ENCODE measurements around the gene FAAH2.

FAAH2 gene

DNA sequence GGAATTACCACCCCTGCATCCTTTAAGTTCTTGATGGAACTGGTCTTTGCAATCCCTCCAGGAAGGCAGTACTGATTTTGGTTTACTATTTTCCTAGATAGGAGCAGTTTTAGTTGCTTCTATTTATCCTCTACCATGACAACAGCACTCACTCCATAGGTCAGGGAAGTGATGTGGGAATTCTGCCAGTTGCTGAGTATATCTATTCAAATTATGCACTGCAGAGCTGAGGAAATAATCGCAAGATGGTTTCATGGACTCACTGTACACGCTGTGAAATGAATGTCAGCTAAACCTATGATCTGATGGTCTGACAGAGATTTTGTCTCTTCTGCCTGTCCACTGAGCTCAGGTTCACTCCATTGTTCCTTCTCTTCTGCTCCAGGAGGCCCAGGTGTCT lies 135.8 kb downstream of the FAAH2 start:
- no peak for TF ChIP-seq Cebpa-rat (IDR thresholded peaks at IDR 0.05)
- no peak overlapping the region for H3K4me2 ChIP-seq
- peaks cover 59 to 77% (median 76%) of the 10 kb centered on the region in 11 experiments for H3K27me3 ChIP-seq
- H3K36me3 ChIP-seq: no peaks in the 10 kb centered on the region
- H3K4me1 ChIP-seq: peaks cover 0 to 6% (median 0%) of the 10 kb centered on the region in 10 experiments; a peak in 3 of 20 replicates
- peaks cover 0 to 6% (median 3%) of the 10 kb centered on the region in 11 experiments; a peak in 5 of 22 replicates for H3K9me3 ChIP-seq (replicated peaks in 1 of 11)
- H3K4me3 ChIP-seq: no peak overlapping the region
- no peak overlapping the region for H3K27ac ChIP-seq
- H4K20me1 ChIP-seq: no peaks in the 10 kb centered on the region
- no peak overlapping the region for H3K9ac ChIP-seq

DNA sequence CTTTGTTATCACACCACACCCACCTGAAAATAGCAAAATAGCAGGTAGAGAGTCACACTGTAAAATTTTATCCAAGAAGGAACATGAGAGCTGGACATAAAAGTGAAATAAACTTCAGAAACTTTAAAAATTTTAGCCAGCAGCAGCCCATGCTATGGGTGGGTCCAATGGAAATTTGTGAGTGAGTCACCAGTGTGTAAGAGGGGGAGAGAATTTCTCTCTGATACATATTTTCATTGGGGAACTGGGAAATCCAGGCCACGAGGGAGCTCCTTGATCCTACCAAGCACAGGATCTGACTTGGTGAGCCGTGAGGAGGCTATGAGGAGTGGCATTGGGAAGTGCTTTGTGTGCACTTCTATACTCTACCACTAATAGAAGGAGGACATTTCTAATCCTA lies 136.3 kb downstream of the FAAH2 start:
- H3K27ac ChIP-seq: no peak overlapping the region
- H3K4me2 ChIP-seq: no peak overlapping the region
- no peak overlapping the region for H3K4me3 ChIP-seq
- no peaks in the 10 kb centered on the region for H4K20me1 ChIP-seq
- peaks cover 0 to 6% (median 3%) of the 10 kb centered on the region in 11 experiments; a peak in 5 of 22 replicates for H3K9me3 ChIP-seq (replicated peaks in 1 of 11)
- H3K27me3 ChIP-seq: peaks cover 58 to 77% (median 76%) of the 10 kb centered on the region in 11 experiments
- no peak overlapping the region for H3K9ac ChIP-seq
- H3K36me3 ChIP-seq: no peaks in the 10 kb centered on the region
- H3K4me1 ChIP-seq: peaks cover 0 to 3% (median 0%) of the 10 kb centered on the region in 10 experiments; a peak in 3 of 20 replicates
- no peak for TF ChIP-seq Cebpa-rat (IDR thresholded peaks at IDR 0.05)

DNA sequence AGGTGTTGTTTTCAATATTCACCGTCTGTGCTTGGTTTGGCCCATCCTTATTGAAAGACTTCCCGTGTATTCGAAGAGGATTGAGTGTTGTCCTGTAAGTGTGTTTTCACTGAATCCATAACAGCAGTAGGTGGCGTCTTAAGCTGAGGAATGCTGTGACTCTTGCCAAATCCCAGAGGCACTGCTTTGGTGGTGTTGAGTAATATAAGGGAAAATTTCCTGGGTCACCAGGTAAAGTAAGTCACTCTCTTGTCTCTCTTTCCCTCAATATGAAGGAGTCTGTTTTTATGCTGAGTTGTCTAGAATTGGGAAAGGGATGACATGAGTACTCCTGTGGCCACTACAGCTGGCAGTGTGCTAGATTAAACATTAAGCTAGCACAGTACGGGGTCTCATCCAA lies 158.6 kb downstream of the FAAH2 start:
- Histone ChIP-seq H4K20me1 (no peaks in the 10 kb centered on the region), H3K27ac (no peak overlapping the region), H3K9ac (no peak overlapping the region), H3K4me2 (no peak overlapping the region), H3K4me1 (no peaks in the 10 kb centered on the region), H3K4me3 (no peak overlapping the region), H3K36me3 (no peaks in the 10 kb centered on the region), H3K27me3 (peaks cover 43 to 98% (median 90%) of the 10 kb centered on the region in 11 experiments), H3K9me3 (replicated peaks in 1 of 11) (peaks cover 0 to 16% (median 3%) of the 10 kb centered on the region in 11 experiments; a peak in 6 of 22 replicates)
- TF ChIP-seq Cebpa-rat (IDR thresholded peaks at IDR 0.05): no peak

DNA sequence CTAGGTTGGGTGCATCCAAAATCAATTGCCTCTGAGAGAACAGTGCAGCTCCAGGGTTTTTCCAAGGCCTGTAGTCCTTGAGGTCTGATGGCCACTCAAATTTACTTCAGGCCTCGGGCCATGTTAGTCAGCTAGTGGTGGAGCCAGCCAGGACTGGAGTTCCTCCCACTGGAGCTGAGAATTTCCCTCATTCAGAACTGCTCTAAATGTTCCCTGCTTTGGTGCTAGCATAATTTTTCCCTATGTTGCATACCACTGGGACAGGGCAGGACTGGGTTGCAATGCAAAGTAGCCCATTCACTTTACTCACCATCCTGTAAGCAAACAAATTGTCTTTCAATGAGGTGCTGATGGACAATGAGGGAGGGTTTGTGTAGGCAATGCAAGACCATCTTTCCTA lies 159.3 kb downstream of the FAAH2 start:
- Histone ChIP-seq H3K36me3 (no peaks in the 10 kb centered on the region), H4K20me1 (no peaks in the 10 kb centered on the region), H3K4me2 (no peak overlapping the region), H3K27me3 (peaks cover 38 to 97% (median 90%) of the 10 kb centered on the region in 11 experiments), H3K4me1 (no peaks in the 10 kb centered on the region), H3K4me3 (no peak overlapping the region), H3K9ac (no peak overlapping the region), H3K9me3 (replicated peaks in 1 of 11) (peaks cover 0 to 11% (median 0%) of the 10 kb centered on the region in 11 experiments; a peak in 3 of 22 replicates), H3K27ac (no peak overlapping the region)
- no peak for TF ChIP-seq Cebpa-rat (IDR thresholded peaks at IDR 0.05)

DNA sequence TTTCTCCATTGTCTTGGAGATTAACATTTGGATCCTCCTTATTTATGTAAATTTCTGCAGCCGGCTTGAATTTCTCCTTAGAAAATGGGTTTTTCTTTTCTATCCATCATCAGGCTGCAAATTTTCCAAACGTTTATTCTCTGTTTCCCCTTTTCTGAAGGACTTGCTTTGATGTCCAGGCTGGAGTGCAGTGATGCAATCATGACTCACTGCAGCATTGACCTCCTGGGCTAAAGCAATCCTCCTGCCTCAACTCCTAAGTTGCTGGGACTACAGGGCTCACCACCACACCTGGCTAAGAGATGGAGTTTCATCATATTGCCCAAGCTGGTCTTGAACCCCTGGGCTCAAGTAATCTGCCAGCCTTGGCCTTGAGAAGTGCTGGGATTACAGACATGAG lies 161.3 kb downstream of the FAAH2 start:
- Histone ChIP-seq H3K9me3 (replicated peaks in 1 of 11) (peaks cover 0 to 11% (median 0%) of the 10 kb centered on the region in 11 experiments; a peak in 3 of 22 replicates), H3K4me3 (no peak overlapping the region), H3K9ac (no peak overlapping the region), H3K4me1 (no peaks in the 10 kb centered on the region), H3K4me2 (no peak overlapping the region), H3K36me3 (no peaks in the 10 kb centered on the region), H3K27ac (no peak overlapping the region), H3K27me3 (peaks cover 51 to 97% (median 92%) of the 10 kb centered on the region in 11 experiments), H4K20me1 (no peaks in the 10 kb centered on the region; a peak in 1 of 22 replicates)
- TF ChIP-seq Cebpa-rat (IDR thresholded peaks at IDR 0.05): no peak

DNA sequence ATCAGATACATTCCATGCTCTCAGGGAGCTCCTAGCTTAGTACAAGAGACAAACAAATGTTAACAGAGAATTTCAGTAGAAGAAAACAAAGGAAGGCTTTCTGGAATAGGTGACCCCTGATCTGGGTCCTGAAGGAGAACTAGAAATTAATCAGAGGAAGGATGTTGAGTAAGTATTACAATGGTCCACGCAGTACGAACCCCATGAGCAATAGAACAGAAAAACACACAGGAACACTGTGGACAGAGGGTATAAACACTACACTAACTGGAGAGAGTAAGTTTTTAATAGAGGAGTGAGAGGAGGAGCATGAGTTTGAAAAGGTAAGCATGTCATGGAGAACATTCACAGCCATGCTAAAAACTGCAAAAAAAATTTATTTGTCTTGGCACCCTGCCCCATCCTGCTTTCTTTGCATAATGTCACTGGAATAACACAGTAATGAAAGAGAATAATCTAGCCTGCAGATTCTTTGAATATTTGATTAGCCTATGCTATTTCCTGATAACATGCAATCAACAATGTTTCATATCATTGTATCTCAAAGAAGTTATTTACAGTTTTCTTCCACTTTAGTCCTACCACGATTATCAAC lies 165.0 kb downstream of the FAAH2 start:
- H4K20me1 ChIP-seq: no peaks in the 10 kb centered on the region; a peak in 2 of 22 replicates
- peaks cover 50 to 97% (median 85%) of the 10 kb centered on the region in 11 experiments for H3K27me3 ChIP-seq
- H3K9me3 ChIP-seq (replicated peaks in 1 of 11): peaks cover 0 to 11% (median 5%) of the 10 kb centered on the region in 11 experiments; a peak in 5 of 22 replicates
- H3K4me2 ChIP-seq: no peak overlapping the region
- no peak overlapping the region for H3K4me3 ChIP-seq
- H3K4me1 ChIP-seq: no peaks in the 10 kb centered on the region
- H3K27ac ChIP-seq: no peak overlapping the region
- no peaks in the 10 kb centered on the region for H3K36me3 ChIP-seq
- no peak for TF ChIP-seq Cebpa-rat (IDR thresholded peaks at IDR 0.05)
- H3K9ac ChIP-seq: no peak overlapping the region

DNA sequence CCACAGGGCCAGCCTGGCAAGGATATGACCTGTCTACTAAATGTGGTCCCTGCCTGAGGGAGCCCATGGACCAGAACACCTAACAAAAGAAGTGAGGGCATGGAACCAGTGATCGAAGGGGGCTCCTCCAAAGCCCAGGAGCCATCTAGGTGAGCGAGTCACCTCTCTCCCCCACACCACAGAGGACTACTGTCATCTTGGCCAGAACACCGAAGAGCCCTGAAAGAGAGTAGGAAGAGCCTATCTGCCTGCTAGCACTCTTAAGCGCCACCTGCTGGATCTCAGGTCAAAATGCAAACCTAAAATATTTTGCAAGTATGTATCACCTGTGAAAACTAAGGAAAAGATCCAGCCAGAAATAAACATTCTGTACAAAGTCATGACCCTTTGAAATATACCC lies 167.4 kb downstream of the FAAH2 start:
- Histone ChIP-seq H3K27ac (no peak overlapping the region), H4K20me1 (no peaks in the 10 kb centered on the region; a peak in 2 of 22 replicates), H3K9me3 (replicated peaks in 1 of 11) (peaks cover 0 to 12% (median 6%) of the 10 kb centered on the region in 11 experiments; a peak in 12 of 22 replicates), H3K4me2 (no peak overlapping the region), H3K36me3 (no peaks in the 10 kb centered on the region), H3K4me3 (no peak overlapping the region), H3K4me1 (peaks cover 0 to 3% (median 0%) of the 10 kb centered on the region in 10 experiments; a peak in 2 of 20 replicates), H3K27me3 (peaks cover 66 to 100% (median 90%) of the 10 kb centered on the region in 11 experiments), H3K9ac (no peak overlapping the region)
- TF ChIP-seq Cebpa-rat (IDR thresholded peaks at IDR 0.05): no peak

DNA sequence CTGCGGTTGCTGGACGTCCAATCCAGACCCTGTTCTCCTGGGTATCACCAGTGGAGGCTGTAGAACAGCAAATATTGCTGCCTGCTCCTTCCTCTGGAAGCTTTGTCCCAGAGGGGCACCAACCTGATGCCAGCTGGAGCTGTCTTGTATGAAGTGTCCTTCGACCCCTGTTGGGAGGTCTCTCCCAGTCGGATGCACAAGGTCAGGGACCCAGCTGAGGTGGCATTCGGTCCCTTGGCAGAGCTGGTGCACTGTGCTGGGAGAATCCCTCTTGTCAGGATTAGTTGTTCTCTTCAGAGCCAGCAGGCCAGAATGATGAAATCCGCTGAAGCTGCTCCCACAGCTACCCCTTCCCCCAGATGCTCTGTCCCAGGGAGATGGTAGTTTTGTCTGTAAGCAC lies 195.0 kb downstream of the FAAH2 start:
- H3K9me3 ChIP-seq (replicated peaks in 1 of 11): peaks cover 0 to 14% (median 9%) of the 10 kb centered on the region in 11 experiments; a peak in 10 of 22 replicates
- no peak overlapping the region for H3K4me2 ChIP-seq
- H3K4me1 ChIP-seq: no peaks in the 10 kb centered on the region
- no peak overlapping the region for H3K27ac ChIP-seq
- H3K9ac ChIP-seq: no peak overlapping the region
- H4K20me1 ChIP-seq: no peaks in the 10 kb centered on the region; a peak in 2 of 22 replicates
- no peaks in the 10 kb centered on the region for H3K36me3 ChIP-seq
- no peak for TF ChIP-seq Cebpa-rat (IDR thresholded peaks at IDR 0.05)
- H3K4me3 ChIP-seq: no peak overlapping the region
- H3K27me3 ChIP-seq: peaks cover 36 to 66% (median 58%) of the 10 kb centered on the region in 11 experiments

DNA sequence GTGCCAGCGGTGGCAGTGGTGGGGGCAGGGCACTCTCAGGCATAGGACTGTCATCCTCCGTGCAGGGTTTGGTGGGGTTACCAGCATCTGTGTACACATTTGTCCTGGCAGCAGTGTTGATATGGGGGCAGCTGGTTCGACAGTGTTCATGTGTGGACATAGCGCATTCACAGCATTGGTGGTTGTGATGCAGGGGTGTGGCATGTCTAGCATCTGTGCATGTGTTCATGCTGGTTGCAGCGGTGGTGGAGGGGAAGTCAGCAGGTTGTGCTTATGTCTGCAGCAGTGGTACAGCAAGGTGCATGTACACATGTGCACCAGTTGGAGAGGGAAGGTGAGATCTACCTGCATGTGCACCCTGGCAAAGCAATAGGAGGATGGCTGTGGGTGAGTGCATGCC lies 230.0 kb downstream of the FAAH2 start:
- Histone ChIP-seq H3K9me3 (replicated peaks in 1 of 11) (peaks cover 0 to 6% (median 4%) of the 10 kb centered on the region in 11 experiments; a peak in 7 of 22 replicates), H3K9ac (no peak overlapping the region), H3K4me3 (no peak overlapping the region), H3K27ac (no peak overlapping the region), H3K4me1 (no peaks in the 10 kb centered on the region), H3K4me2 (no peak overlapping the region), H3K36me3 (no peaks in the 10 kb centered on the region), H4K20me1 (no peaks in the 10 kb centered on the region), H3K27me3 (peaks cover 72 to 97% (median 90%) of the 10 kb centered on the region in 11 experiments)
- TF ChIP-seq Cebpa-rat (IDR thresholded peaks at IDR 0.05): no peak

Measured in BLaER1 treated with 17β-estradiol and CSF1 and Interleukin-3, amounts not matched to agents 10 nM and 100 nM (cell line).